ENCODE results near the gene SPINT4.
"Not testable (repeated sequence)": the region's sequence is repeated elsewhere in the genome, so short reads cannot be mapped to it uniquely, and the experiment has no call there.

- TF ChIP-seq CTCF (conservative IDR thresholded peaks at IDR 0.05); ZFX (IDR thresholded peaks at IDR 0.05): not testable (repeated sequence)
Observed at GRCh38 chr20:45716141-45716688, 5.9 kb upstream of the SPINT4 start.

All from C4-2B (cell line).